GM12864 (cell line): Measurements from ENCODE around the gene GRM8.

Source experiments
- DNase-seq: peaks from one replicate; pipeline ENCODE4 v3.0.0-alpha.2; 2011; ENCODE audit warnings: low read depth
- H3K4me3 ChIP-seq: 2 replicates; pipeline ENCODE4 v1.5.1; 2011; ENCODE audit warnings: mild to moderate bottlenecking, low read depth, low read length, control low read depth
- CTCF ChIP-seq: IDR thresholded peaks from 2 replicates; pipeline ENCODE4 v1.5.1; 2011; ENCODE audit warnings: low read depth, mild to moderate bottlenecking, moderate library complexity, low read length, control low read depth, inconsistent platforms; ENCODE audit errors: missing control alignments

GRM8 gene

DNA sequence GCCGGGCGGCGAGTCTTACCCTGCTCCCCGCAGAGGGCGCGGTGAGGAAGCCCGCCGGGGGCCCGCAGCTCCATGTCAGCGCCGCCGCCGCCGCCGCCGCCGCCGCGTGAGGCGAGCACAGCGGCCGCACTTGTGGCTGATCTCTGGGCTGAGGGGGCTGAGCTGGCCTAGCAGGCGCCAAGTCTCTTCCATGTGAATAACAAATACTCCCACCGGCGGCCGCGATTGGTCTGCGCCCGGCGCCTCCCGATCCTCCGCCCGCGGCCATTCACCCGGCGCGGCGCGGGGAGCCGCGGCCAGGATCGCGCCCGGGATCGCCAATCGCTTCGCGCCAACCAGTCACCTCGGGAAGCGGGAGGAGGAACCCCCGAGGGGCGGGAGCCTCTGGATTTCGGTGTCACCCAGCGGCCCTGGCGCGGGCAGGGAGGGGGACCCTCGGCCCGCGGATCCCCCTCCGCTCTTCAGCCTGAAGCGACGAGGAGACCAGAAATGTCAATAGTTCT lies at the start of gene GRM8:
Gene GRM8 (minus strand): TSS at position 164 of the 503 bp plus-strand sequence.
- no peak for DNase-seq
- H3K4me3 ChIP-seq, result peak within 1 kb of the TSS; percentile 71
- TF ChIP-seq CTCF, result no peak

DNA sequence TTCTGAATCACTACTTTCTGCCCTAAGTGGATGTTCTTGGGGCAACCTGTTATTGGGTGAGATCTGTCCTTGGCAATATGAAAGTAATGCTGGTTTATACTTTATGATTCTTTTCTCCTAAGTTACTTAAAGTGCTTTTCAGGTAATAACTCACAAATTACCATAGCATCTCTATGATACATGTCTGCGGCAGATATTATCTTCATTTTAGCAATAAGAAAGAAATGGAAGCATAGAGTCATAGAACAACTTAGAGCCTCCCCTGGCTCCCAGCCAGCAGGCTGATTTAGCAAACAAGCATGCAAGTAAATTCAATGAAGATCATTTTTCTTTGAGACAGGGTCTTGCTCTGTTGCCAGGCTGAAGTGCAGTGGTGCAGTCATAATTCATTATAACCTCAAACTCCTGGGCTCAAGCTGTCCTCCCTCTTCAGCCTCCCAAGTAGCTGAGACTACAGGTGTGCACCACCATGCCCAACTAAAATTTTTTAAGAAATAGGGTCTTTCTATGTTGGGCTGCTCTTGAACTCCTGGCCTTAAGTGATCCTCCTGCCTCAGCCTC lies 38.1 kb upstream of the GRM8 start:
- TF ChIP-seq CTCF, result no peak
- DNase-seq, result no peak
- H3K4me3 ChIP-seq, result no peak overlapping the region

GRCh38 chr7:127290116-127290655 lies 37.4 kb upstream of the GRM8 start:
- no peak overlapping the region for H3K4me3 ChIP-seq
- DNase-seq, result no peak
- no peak for TF ChIP-seq CTCF

GRCh38 chr7:127287133-127287532 lies 34.4 kb upstream of the GRM8 start:
- TF ChIP-seq CTCF, result no peak
- H3K4me3 ChIP-seq, result no peak overlapping the region
- DNase-seq, result no peak

GRCh38 chr7:127270093-127270492 lies 17.4 kb upstream of the GRM8 start:
- no peak for TF ChIP-seq CTCF

DNA sequence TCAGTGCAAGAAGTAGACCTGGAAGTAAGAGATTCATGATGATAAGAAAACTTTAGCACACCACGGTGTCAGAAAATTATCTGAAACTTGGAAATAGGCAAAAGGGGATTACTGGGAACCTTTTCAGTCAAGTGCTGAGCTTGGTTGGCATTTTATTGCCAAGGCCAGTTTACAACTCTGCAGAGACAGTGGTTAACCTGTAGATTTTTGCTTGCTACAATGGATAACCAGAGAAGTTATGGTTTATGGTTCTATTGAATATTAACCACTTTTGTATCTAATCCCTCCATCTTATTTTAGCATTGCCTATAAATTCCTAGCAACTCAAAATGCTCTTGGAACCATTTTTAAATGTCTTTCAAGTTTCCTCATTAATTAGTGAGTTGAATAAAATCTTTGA lies 13.3 kb upstream of the GRM8 start:
- DNase-seq, result no peak
- no peak for TF ChIP-seq CTCF
- no peak overlapping the region for H3K4me3 ChIP-seq

More at GRCh38 chr7:127270093-127270492, 17.4 kb upstream of the GRM8 start:
- DNase-seq, result no peak
- H3K4me3 ChIP-seq, result no peak overlapping the region

DNA sequence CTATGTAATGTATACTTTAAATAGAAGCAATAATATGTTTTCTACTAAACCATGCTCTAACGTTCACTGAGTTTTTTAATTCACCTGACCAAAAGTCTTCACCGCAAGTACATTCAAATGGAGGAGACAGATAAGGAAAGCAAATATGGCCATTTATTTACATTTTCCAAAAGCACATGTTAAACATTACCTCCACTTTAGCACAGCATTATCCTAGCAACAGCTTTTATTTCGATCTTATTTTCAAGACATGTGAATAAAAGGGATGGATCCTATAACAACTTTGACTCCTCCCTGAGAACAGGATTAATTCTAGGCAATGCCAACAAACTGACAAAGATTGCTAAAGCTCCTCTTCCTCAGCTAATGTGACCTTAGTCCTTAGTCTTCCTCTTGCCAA lies 11.5 kb upstream of the GRM8 start:
- no peak for DNase-seq
- no peak for TF ChIP-seq CTCF
- H3K4me3 ChIP-seq, result no peak overlapping the region
